HL-60/S4 (cell line): Measurements from ENCODE around the gene IRAG1.

Experiments used
- in situ Hi-C: fragments of 300-500 bp; cut with MboI; formaldehyde crosslinking; loops from 2 replicates; pipeline ENCODE4 v1.14.3; 2022; ENCODE audit warnings: low sequenced_read_pairs

IRAG1 gene

GRCh38 chr11:10693509-10694081, at the start of gene IRAG1:
IRAG1 (minus strand) TSS chr11:10693755; CDS start chr11:10693602, 153 bp downstream.
- in situ Hi-C loops: no loop called here

GRCh38 chr11:10742460-10743208, 49.1 kb upstream of the IRAG1 start:
- in situ Hi-C loops: no loop called here

GRCh38 chr11:10735481-10736475, 42.2 kb upstream of the IRAG1 start:
- in situ Hi-C loops: loop anchor here (10.0 kb wide), 1 partner anchor 331 kb away; no protein-coding TSS in a partner anchor

- in situ Hi-C loops: loop anchor here (10.0 kb wide), 1 partner anchor 326 kb away; no protein-coding TSS in a partner anchor
Observed at GRCh38 chr11:10731064-10731680, 37.6 kb upstream of the IRAG1 start.

- in situ Hi-C loops: loop anchor here (10.0 kb wide), 1 partner anchor 325 kb away; no protein-coding TSS in a partner anchor
Observed at GRCh38 chr11:10730151-10730550, 36.6 kb upstream of the IRAG1 start.

GRCh38 chr11:10728789-10729472, 35.4 kb upstream of the IRAG1 start:
- in situ Hi-C loops: no loop called here

GRCh38 chr11:10728154-10728553, 34.6 kb upstream of the IRAG1 start:
- in situ Hi-C loops: no loop called here

GRCh38 chr11:10727146-10727851, 33.7 kb upstream of the IRAG1 start:
- in situ Hi-C loops: no loop called here

GRCh38 chr11:10725907-10726253, 32.3 kb upstream of the IRAG1 start:
- in situ Hi-C loops: no loop called here

- in situ Hi-C loops: no loop called here
Observed at GRCh38 chr11:10725114-10725906, 31.8 kb upstream of the IRAG1 start.

- in situ Hi-C loops: no loop called here
Observed at GRCh38 chr11:10722307-10722706, 28.8 kb upstream of the IRAG1 start.

GRCh38 chr11:10720881-10721376, 27.4 kb upstream of the IRAG1 start:
- in situ Hi-C loops: no loop called here

- in situ Hi-C loops: no loop called here
Observed at GRCh38 chr11:10719616-10720015, 26.1 kb upstream of the IRAG1 start.

GRCh38 chr11:10716543-10717259, 23.1 kb upstream of the IRAG1 start:
- in situ Hi-C loops: no loop called here

- in situ Hi-C loops: no loop called here
Observed at GRCh38 chr11:10716122-10716521, 22.6 kb upstream of the IRAG1 start.

- in situ Hi-C loops: no loop called here
Observed at GRCh38 chr11:10715571-10715970, 22.0 kb upstream of the IRAG1 start.

GRCh38 chr11:10709299-10710086, 15.9 kb upstream of the IRAG1 start:
- in situ Hi-C loops: no loop called here
